Suppressor macrophage treated with lipopolysaccharide for 4 hours (primary cell): ENCODE data around the gene ZNF408.
"Not testable (repeated sequence)": the region's sequence is repeated elsewhere in the genome, so short reads cannot be mapped to it uniquely, and the experiment has no call there.

ENCODE experiments used
- DNase-seq: peaks from one replicate; pipeline ENCODE4 v3.0.0-alpha.2; 2020

ZNF408 gene

DNA sequence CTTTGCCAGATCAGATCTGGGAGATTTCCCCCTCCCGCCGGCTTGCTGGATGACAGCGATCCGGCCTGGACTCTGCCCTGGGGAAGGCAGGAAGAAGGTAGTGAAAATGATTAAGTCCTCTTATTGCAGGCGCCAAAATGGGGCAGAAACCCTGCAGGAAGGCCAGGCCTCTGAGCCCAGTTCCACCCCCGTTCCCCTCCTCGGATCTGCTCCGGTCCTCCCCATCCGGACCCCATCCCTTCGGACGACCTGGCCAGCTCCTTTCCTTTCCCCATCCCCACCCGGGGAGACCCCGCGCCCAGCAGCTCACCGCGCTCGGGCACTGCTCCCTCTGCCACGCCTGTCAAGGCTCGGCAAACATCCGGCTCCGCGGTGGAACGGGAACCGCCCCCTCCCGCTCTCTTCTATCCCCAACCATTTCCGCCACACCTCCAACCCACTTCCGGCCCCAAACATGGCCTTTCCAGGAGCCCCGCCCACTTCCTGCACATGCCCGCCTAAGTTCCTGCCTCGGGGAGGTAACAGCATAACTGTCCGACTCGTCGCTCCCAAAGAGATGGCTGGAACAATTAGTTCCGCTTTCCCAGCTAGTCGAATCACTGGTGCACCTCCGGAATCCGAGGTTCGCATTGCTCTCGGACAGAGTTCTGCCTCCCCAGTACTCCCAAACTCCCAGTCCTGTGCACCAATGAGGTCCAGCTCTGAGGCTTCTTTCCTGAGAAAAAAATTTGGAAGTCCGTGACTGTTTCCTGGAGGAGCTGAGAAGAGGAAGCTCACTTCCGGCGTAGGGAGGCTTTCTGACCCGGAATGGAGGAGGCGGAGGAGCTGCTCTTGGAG is at the start of gene ZNF408, which contains the start of gene ARHGAP1:
ZNF408 (plus strand) TSS at position 791 of the 837 bp plus-strand sequence; CDS start at position 808, 17 bp downstream.
ARHGAP1 (minus strand) TSS at position 379 of the 837 bp plus-strand sequence. CDS start 4,512 bp downstream, outside the sequence.
- DNase-seq: peak; percentile 99

DNA sequence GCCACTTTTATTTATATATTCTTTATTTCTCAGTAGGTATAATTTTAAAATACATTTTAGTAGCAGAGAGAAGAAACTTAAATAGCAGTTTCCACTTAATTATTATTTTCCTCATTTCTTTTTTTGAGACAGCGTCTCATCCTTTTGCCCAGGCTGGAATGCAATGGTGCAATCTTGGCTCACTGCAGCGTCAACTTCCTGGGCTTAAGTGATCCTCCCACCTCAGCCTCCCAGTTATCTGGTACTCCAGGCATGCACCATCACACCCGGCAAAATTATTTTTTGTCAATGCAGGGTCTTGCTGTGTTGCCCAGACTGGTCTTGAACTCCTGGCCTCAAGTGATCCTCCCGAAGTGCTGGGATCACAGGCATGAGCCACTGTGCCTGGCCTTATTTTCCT is 45.2 kb upstream of the ZNF408 start:
- DNase-seq: no peak

DNA sequence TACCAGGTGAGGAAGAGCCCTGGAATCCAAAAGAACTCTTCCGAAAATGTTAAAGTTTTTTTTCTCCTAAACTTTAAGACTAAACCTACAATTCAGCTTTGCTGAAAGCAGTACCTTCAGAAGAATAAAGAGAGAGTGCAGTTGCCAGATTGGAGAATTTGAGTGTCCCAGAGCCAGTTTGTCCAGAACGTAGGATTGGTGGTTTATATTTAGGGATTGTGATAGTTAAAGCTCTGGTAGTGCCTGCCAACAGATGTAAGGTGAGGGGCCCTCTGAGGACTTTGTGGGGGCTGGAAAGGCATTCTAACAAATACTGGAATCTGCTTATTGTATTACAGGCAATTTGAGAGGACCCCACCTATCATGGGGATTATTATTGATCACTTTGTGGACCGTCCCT is 43.6 kb upstream of the ZNF408 start:
- DNase-seq: no peak

DNA sequence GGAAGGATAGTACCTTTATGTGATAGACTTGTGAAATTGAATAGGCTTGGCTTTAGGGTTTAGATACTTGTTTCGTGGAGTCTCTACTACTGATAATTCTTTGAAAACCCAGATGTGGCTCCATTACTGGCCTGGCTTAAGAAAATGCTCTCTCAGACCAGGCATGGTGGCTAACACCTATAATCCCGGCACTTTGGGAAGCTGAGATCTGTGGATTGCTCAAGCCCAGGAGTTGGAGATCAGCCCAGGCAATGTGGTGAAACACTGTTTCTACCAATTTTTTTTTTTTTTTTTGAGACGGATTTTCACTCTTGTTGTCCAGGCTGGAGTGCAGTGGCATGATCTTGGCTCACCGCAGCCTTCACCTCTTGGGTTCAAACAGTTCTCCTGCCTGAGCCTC is 42.6 kb upstream of the ZNF408 start:
- no peak for DNase-seq

DNA sequence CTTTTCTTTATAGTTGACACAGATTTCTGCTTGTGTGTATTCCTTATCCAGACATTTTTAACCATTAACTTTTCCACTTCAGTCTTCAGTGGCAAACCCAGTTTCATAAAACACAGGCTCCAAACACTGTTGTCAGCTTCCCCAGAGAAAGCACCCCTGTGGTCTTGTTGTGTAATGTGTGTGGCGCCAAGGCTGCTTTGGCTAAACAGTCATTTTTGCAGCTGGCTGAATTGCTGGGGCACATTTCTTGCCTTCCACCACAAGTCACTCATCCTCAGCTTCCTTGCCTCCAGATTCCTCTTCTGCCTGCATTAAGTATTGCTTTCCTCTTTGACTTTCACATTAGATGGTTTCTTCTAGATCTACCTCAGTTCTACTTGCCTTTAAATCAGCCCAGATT is 40.9 kb upstream of the ZNF408 start:
- peak; percentile 29 for DNase-seq

DNA sequence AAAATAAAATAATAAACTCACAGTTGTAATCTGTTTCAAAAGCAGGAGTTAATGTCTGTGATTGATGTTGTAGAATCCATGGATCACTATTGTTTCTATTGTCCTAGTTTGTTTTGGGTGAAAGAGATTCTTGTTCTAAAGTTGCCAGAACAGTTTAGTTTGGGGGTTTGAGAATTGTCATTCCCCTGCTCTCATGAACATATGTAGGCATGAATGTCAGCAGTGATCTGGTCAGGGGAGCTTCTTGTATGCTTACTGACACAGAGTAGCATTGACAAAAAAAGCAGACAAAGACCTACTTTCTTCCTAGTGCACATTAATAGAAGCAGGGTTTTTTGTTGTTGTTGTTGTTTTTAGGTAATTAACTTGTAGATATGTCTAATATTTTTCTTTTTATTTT is 39.0 kb upstream of the ZNF408 start:
- no peak for DNase-seq

DNA sequence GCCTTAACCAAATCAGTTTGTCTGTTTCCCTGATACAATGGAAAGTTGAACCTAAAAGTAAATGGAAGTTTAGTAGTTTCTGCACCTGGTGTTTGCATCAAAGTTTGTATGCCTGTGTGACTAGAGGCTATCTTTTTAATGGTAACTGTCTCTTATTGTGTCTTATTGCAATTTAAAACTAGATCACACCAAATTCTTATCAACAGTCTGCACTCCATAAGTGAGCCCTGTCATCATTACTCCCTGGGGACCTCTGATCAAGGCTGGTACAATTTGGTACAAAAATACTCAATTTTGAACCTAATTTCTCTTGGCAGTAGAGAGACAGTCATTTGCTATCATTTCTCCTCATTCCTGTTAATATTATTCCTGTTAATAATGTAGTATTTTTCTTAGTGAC is 38.5 kb upstream of the ZNF408 start:
- no peak for DNase-seq

DNA sequence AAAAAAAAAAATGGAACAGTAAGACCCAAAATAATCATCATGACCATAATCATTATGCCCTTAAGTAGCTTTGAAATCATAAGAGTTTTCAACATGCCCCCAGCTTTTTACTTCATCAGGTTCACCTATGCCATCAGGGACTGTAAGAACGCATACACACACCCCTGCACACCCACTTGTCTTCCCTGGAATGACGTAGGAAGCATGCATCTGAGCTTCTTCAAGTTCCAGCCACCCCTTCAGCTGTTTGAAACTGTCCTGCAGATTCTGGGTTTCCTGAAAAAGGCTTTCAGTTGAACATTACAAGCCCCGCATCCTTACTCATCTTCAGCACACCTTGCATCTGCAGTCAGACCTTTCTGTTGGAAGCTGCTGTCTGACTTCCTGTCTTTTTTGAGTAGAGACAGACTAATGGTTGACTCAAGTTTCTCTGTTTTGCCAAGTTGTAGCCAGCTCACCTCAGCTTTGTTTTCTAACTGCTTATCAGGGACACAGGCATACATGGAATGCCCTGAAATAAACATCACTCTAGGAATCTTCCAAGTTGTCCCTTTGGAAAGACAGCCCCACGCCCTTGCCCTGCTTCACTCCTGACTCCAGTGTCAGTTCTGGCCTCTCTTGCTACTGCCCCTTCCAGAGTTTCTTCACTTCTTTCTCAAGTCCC is 37.4 kb upstream of the ZNF408 start:
- DNase-seq: no peak

DNA sequence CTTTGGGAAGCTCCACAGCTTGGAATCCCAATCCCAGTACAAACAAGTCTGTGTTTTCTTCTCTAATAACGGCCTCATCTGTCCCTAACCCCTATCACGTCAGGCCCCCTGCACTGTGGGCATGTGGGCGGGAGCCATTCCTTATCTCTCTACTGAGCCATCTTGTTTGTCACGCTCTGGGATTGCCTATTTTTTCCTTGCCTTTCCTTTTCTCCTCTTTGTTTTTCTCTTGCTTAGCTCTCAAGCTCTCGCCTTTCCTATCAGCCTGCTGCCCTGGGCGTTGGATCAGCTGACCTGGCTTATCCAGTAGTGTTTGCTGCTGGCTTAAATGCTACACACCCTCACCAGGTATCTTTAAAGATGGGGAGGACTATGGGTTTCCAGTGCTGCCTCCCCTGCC is 36.2 kb upstream of the ZNF408 start:
- DNase-seq: no peak

DNA sequence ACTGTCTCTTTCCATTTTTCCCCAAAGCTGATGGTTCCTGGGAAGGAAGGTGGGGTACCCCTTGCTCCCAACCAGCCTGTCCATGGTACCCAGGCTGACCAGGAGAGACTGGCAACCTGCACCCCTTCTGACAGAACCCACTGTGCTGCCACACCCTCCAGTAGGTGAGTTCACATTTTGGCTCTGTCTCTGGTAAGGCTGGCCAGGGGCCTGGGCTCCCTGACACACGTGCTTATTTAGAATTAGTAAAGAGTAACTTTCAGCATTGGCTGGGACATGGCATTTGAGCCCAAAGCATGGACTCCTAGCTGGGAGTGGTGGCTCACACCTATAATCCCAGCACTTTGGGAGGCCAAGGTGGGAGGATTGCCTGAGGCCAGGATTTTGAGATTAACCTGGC is 35.5 kb upstream of the ZNF408 start:
- no peak for DNase-seq

DNA sequence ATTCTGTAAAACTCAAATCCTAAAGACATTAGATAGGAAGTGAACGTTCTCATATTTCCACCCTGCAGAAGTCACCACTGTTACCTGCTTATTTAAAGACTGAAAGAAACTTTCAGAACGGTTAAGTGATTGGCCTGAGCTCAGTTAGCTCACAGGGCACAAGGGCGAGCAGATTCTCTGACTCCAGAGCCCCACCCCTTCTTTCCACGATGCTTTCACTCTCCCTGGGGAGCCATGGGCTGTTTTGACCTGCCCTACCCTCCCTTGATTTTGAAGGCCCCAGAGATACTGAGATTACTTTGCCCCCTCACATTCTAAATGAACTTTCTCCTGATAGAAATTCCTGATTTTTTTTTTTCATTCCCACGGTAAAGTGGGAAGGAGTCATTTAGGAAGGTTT is 34.3 kb upstream of the ZNF408 start:
- no peak for DNase-seq

DNA sequence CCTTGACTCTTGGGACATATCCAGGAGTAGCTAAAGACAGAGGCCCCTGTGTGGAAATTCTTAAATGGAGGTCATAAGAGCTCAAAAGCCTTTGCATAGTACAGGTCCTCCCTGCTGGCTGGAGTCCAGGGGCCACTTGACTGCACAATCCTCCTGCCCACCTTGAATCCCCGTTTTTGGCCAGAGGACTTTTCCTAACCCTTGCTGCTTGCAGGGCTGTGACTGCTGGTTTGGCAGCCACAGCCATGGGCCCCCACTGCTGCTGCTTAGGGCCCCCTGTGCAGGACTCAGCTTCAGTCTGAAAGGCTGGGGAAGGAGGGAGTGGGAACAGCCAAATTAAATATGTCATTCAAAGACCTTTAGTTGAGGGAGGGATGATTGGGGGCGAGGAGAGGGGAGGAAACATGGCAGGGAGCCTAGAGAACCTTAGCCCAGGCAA is 33.8 kb upstream of the ZNF408 start:
- DNase-seq: no peak

DNA sequence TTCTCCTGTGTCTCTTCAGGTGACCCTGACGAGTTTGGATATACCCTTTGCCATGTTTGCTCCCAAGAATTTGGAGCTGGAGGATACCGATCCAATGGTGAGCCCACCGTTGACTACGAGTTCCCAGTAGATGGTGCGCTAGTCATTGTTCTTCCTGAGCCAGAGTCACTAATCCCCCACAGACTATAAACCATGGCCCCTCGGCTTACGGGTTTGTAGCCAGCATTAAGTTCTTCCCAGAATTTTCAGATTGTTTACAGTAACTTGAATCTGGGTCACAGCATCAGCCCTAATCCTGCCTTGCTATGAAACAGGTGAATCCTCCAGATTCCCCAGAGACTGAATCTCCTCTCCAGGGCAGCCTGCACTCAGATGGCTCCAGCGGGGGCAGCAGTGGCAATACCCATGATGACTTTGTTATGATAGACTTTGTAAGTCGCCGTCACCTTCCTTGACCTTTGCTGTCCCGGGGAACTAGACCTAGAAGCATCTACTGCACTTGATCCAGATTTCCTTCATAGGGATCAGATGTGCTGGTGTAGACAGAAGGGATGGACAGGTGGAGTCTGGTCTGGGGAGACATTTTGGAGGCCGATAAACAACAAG is 32.2 kb upstream of the ZNF408 start:
- DNase-seq: no peak

DNA sequence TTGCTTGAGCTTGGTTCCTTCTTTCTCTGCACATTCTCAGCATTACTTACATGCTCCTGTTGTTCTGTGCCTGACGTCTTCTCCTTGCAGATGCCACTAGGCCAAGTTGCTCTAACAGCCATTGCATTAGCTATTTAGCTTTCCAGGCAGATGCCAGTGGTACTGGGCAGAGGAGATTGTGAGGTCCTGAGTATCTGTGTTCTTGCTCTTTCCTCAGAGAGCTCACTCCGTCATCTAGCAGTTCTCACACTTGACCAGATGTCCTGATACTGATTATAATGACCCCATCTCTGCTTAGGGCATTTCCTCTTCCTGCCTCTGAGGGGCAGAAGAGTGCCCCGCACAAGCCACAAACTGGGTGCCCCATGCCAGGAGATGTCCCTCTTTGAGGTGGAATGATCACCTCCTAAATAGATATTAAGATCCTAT is 31.1 kb upstream of the ZNF408 start:
- DNase-seq: peak; percentile 13

DNA sequence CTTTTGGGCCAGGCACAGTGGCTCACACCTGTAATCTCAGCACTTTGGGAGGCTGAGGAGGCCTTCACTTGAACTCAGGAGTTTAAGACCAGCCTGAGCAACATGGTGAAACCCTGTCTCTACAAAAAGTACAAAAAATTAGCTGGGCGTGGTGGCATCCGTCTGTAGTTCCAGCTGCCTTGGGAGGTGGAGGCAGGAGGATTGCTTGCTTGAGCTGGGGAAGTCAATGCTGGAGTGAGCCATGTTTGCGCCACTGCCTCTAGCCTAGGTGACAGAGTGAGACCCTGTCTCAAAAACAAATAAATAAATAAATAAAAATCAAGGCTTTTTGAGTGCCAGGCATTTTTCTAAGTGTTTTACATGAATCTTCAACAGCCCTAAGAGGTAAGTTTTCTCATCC is 30.3 kb upstream of the ZNF408 start:
- DNase-seq: not testable (repeated sequence)

DNA sequence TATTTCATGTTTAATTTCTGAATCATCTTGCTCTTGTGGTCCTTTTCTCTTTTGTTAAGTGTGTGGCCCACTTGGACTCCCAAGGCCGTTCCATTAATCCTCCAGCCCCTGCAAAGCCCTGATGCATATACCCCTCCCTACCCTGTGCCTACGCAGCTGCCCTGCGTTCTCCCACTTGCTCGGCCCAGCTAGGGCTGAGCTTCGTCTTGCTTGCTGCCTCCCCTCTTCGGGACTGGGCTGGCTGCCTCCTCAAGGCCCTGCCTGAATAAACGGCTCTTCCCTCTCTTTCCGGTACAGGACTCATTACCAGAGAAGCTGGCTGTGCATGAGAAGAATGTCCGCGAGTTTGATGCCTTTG is 28.9 kb upstream of the ZNF408 start:
- DNase-seq: no peak

DNA sequence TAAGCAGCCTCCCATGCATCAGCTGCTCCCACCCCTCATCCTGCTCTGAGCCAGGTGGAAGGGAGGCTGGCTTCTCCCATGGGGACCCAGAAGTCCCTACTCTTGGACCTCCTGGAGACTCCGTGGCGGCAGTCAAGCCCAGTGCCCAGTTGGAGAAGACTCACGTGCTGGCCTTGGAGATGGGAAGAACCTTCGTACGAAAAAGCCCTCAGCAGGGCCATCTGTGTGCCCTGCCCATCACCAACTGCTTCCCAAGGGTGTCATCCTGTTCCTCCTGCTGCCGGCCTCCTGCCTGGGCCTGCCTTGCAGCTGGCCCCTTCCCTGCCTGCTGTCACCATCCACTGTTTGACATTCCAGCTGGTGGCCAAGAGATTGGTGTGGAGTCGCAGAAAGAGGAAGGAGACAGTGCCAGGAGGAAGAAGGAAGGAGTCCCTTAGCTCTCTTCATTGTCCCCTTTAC is 28.4 kb upstream of the ZNF408 start:
- DNase-seq: peak; percentile 23

DNA sequence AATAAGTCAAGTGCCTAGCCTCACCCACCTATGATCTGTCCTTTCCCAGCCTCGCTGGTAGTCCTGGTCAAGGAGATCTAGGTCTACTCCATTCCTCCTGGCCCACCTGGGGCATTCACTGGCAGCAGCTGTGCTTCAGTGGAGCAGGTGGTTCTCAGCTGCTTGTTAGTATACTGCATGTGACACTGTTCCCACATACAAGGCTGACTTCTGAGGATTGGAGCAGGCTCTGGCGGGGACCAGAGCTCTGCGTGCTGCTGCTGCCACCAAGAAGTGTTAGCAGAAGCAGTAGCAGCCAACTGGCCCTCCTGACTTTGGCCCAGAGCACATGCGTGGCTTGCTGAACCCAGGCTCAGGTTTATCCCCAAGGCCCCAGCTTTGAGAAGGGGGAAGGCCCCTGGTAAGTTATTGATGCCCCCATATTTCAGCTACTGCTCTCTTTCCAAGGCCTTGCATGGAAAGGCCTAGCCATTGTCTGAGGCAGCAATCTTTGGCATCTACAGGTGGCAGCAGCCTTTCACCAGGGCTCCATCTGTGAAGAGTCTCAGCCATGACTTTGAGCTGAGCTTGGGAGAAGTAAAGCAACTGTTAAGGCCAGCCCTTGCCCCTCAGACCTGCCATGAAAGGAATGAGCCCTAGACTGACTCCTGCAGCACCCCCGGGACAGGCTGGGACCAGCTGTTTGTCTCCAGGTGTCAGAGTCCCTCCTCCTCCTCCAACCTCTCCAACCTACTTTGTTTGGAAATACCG is 26.9 kb upstream of the ZNF408 start:
- no peak for DNase-seq

DNA sequence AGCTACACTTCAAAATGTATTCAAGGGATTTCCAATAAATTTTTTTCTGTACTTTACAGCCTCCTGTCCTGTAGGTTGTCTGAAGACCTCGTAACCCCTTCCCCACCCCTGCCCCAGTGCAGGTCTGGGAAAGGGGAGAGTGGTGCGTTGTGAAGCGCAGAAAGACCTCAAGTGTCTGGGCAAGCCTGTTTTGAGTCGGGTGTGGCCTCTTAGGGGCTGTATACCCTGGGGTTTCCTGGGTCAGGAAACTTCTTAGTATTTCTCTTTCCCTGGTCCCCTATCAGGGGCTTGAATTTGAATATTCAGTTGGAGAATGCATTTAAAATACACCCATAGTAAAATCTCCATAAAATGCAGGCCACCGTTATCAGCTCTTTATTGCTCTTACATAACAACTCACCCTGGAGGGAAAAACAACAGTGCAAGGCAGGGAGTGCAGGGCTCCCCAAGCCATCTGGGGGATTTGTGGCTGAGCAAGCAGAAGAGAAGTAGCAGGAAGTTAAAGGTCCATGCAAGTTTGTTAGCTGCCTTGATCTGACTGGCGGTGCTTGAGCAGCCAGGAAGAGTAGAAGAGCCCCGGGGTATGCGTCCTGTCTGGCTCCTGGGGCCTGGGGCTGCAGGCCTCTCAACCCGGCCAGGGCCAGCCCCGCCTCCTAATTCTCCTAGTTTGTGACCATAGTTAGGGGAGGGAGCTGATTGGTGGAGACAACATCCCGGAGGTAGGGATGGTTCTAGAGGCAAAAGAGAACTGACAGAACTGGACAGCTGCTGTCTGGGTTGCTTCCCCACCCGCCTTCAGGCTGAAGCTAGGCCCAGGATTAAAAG is 26.2 kb upstream of the ZNF408 start:
- peak; percentile 6 for DNase-seq

DNA sequence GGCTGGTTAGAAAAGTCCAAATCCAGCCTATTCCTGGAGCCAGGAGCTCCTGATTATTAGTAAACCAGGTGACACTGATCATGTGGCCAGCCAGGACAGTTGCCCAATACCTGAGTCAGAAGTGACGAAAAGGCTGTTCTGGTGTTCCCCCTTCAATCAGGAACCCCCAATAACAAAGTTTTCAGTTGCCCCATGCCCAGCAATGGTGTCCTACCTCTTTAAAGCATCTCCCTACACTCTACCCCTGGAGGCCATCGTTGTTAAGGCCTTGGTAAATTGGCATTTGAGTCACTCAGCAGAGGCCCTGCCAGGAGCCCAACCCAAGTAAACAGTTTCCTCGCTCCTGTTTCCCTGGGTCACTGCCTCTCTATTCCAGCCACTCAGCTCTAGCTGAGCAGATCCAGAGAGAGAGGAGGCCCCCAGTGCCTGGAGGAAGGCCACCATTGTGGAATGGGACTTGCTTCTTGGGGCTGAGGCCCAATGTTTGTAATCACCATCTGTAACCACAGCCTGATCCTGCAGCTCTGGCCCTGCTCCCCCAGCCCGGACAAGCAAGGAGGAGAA is 25.5 kb upstream of the ZNF408 start:
- peak; percentile 50 for DNase-seq

DNA sequence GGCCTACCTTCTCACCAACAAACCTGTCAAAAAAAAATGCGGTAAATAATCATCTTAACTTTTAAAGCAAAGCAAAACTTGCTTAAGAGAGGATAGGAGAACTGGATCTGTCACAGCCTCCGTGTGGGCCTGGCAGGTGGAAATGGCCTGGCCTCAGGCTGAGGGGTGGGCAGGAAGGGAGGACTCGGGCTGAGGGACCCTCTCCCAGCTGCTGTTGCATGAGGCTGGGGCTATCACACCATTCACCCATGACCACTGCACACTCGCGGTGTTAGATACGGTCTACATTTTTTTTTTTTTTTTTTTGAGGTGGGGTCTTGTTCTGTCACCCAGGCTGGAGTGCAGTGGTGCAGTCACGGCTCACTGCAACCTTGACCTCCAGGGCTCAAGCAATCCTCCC is 24.9 kb upstream of the ZNF408 start:
- no peak for DNase-seq
